OCI-LY3 (cell line): ENCODE measurements around the gene KCNK7.

Source experiments
- H2AFZ ChIP-seq: fragments of 200-600, 300-600 bp; shearing (Covaris generic); 2 replicates; pipeline ENCODE4 v1.6.0; 2014; ENCODE audit warnings: antibody characterized with exemption, low read depth, low read length
- H3K27ac ChIP-seq: fragments of 200-600, 300-600 bp; sonication (generic); 2 replicates; pipeline ENCODE4 v1.5.1; 2014; ENCODE audit warnings: mild to moderate bottlenecking, low read length, moderate library complexity, mixed read lengths
- H3K27me3 ChIP-seq: fragments of 200-600, 300-600 bp; sonication (generic); 2 replicates; pipeline ENCODE4 v1.6.1; 2014; ENCODE audit warnings: low read depth, low read length, mixed read lengths
- H3K36me3 ChIP-seq: fragments of 200-600, 300-600 bp; sonication (generic); replicated peaks from 2 replicates; pipeline ENCODE3; 2014; ENCODE audit warnings: low read depth, low read length, mixed read lengths
- H3K4me1 ChIP-seq: fragments of 300-600, 200-600 bp; sonication (generic); 2 replicates; pipeline ENCODE4 v1.6.1; 2014; ENCODE audit warnings: low read length, mixed read lengths
- H3K4me2 ChIP-seq: fragments of 200-600, 300-600 bp; sonication (generic); 2 replicates; pipeline ENCODE4 v1.6.1; 2014; ENCODE audit warnings: low read length, mixed read lengths
- H3K4me3 ChIP-seq: fragments of 300-600, 200-600 bp; sonication (generic); 2 replicates; pipeline ENCODE4 v1.5.1; 2014; ENCODE audit warnings: antibody characterized with exemption, mild to moderate bottlenecking, low read length, moderate library complexity
- H3K79me2 ChIP-seq: fragments of 300-600, 200-600 bp; shearing (Covaris generic); 2 replicates; pipeline ENCODE4 v1.6.1; 2014; ENCODE audit warnings: mild to moderate bottlenecking, low read length, mixed read lengths
- H3K9ac ChIP-seq: fragments of 300-600, 200-600 bp; shearing (Covaris generic); 2 replicates; pipeline ENCODE4 v1.6.0; 2014; ENCODE audit warnings: mild to moderate bottlenecking, low read length, moderate library complexity
- H3K9me3 ChIP-seq: fragments of 200-600, 300-600 bp; shearing (Covaris generic); 2 replicates; pipeline ENCODE4 v1.6.1; 2014; ENCODE audit warnings: low read length, mixed read lengths; ENCODE audit not compliant: insufficient read depth
- H4K20me1 ChIP-seq: fragments of 200-600, 300-600 bp; sonication (generic); 2 replicates; pipeline ENCODE4 v1.6.1; 2016; ENCODE audit warnings: low read length, mixed read lengths; ENCODE audit not compliant: insufficient read depth
- CTCF ChIP-seq: fragments of 200-600, 300-600 bp; sonication (generic); IDR thresholded peaks from 2 replicates; pipeline ENCODE4 v1.5.1; 2014; ENCODE audit warnings: antibody characterized with exemption, low read length, low read depth
- EZH2phosphoT487 ChIP-seq: fragments of 200-600 bp; shearing (Covaris generic); IDR thresholded peaks from 2 replicates; pipeline ENCODE4 v1.6.1; 2018; ENCODE audit warnings: antibody characterized with exemption, mixed run types, low read depth

KCNK7 gene

GRCh38 chr11:65575568-65576231 is 19.9 kb downstream of the KCNK7 start, which contains the start of gene EHBP1L1:
Gene EHBP1L1, plus strand, starts transcription at chr11:65576053. Its CDS starts 250 bp downstream, at chr11:65576303.
- Histone ChIP-seq H3K4me1 (peaks cover 51% of the 10 kb centered on the region), H3K9ac (peak within 1 kb of the TSS; percentile 87), H3K79me2 (peaks cover 38% of the 10 kb centered on the region), H3K4me2 (peak within 1 kb of the TSS; percentile 98), H3K9me3 (no peaks in the 10 kb centered on the region), H4K20me1 (peaks cover 13% of the 10 kb centered on the region), H3K36me3 (peaks cover 6% of the 10 kb centered on the region), H2AFZ (no peak within 1 kb of the TSS), H3K27me3 (no peaks in the 10 kb centered on the region), H3K27ac (peak within 1 kb of the TSS; percentile 81), H3K4me3 (peak within 1 kb of the TSS; percentile 81)
- TF ChIP-seq EZH2phosphoT487, result no peak
- TF ChIP-seq CTCF, result no peak

- Histone ChIP-seq H3K4me2 (peak overlapping the region; percentile 98), H3K27ac (peak overlapping the region; percentile 81), H3K79me2 (peaks cover 43% of the 10 kb centered on the region), H3K4me1 (peaks cover 51% of the 10 kb centered on the region), H3K36me3 (no peaks in the 10 kb centered on the region), H3K9ac (peak overlapping the region; percentile 74), H4K20me1 (peaks cover 13% of the 10 kb centered on the region), H3K27me3 (no peaks in the 10 kb centered on the region), H3K4me3 (peak overlapping the region; percentile 81), H2AFZ (no peak overlapping the region), H3K9me3 (no peaks in the 10 kb centered on the region)
- TF ChIP-seq CTCF (no peak), EZH2phosphoT487 (no peak)
These were observed 20.6 kb downstream of the KCNK7 start for GRCh38 chr11:65574811-65575567.

- Histone ChIP-seq H3K9ac (peak overlapping the region; percentile 74), H2AFZ (no peak overlapping the region)
These were observed 21.3 kb downstream of the KCNK7 start for GRCh38 chr11:65574109-65574810.

More at GRCh38 chr11:65574109-65574810, 21.3 kb downstream of the KCNK7 start:
- Histone ChIP-seq H3K4me1 (peaks cover 51% of the 10 kb centered on the region), H3K27ac (peak overlapping the region; percentile 81), H3K27me3 (no peaks in the 10 kb centered on the region), H3K9me3 (no peaks in the 10 kb centered on the region), H3K36me3 (no peaks in the 10 kb centered on the region), H3K79me2 (peaks cover 47% of the 10 kb centered on the region), H3K4me3 (peak overlapping the region; percentile 82), H3K4me2 (peak overlapping the region; percentile 98), H4K20me1 (peaks cover 13% of the 10 kb centered on the region)
- TF ChIP-seq CTCF (peak; percentile 60), EZH2phosphoT487 (no peak)
